HEK293 (cell line): ENCODE data around the gene SLC2A11.
A peak's percentile ranks its signal among the peaks of the same experiment; 100 is the strongest.

ENCODE experiments used
- ATF2 ChIP-seq: fragments of 450-650 bp; formaldehyde crosslinking; IDR thresholded peaks from 2 replicates; pipeline ENCODE4 v1.5.1; 2016; ENCODE audit warnings: missing biosample characterization, missing genetic modification characterization, low read depth
- BCL11A ChIP-seq: fragments of 450-650 bp; formaldehyde crosslinking; IDR thresholded peaks from 2 replicates; pipeline ENCODE4 v1.5.1; 2016; ENCODE audit warnings: low read depth, missing biosample characterization, missing genetic modification characterization
- GLIS2 ChIP-seq: fragments of 450-650 bp; formaldehyde crosslinking; IDR thresholded peaks from 2 replicates; pipeline ENCODE4 v1.5.1; 2016; ENCODE audit warnings: missing biosample characterization, missing genetic modification characterization
- KLF1 ChIP-seq: fragments of 450-650 bp; formaldehyde crosslinking; IDR thresholded peaks from 2 replicates; pipeline ENCODE4 v1.5.1; 2016; ENCODE audit warnings: missing biosample characterization, missing genetic modification characterization
- KLF8 ChIP-seq: fragments of 450-650 bp; formaldehyde crosslinking; IDR thresholded peaks from 2 replicates; pipeline ENCODE4 v1.5.1; 2016; ENCODE audit warnings: missing biosample characterization, missing genetic modification characterization
- KLF9 ChIP-seq: fragments of 450-650 bp; formaldehyde crosslinking; IDR thresholded peaks from 2 replicates; pipeline ENCODE4 v1.5.1; 2016; ENCODE audit warnings: missing biosample characterization, missing genetic modification characterization, low read depth
- SCRT1 ChIP-seq: fragments of 450-650 bp; formaldehyde crosslinking; IDR thresholded peaks from 2 replicates; pipeline ENCODE4 v1.5.1; 2016; ENCODE audit warnings: missing biosample characterization, missing genetic modification characterization, borderline replicate concordance
- SP2 ChIP-seq: fragments of 450-650 bp; formaldehyde crosslinking; IDR thresholded peaks from 2 replicates; pipeline ENCODE4 v1.5.1; 2016; ENCODE audit warnings: missing biosample characterization, missing genetic modification characterization
- SP3 ChIP-seq: fragments of 450-650 bp; formaldehyde crosslinking; IDR thresholded peaks from 2 replicates; pipeline ENCODE4 v1.5.1; 2016; ENCODE audit warnings: missing biosample characterization, missing genetic modification characterization
- YY1 ChIP-seq: fragments of 450-650 bp; formaldehyde crosslinking; IDR thresholded peaks from 2 replicates; pipeline ENCODE4 v1.5.1; 2018; ENCODE audit warnings: missing biosample characterization, missing genetic modification characterization
- ZBTB17 ChIP-seq: fragments of 450-650 bp; formaldehyde crosslinking; IDR thresholded peaks from 2 replicates; pipeline ENCODE4 v1.5.1; 2016; ENCODE audit warnings: missing biosample characterization, missing genetic modification characterization
- ZBTB48 ChIP-seq: fragments of 450-650 bp; formaldehyde crosslinking; IDR thresholded peaks from 2 replicates; pipeline ENCODE4 v1.5.1; 2016; ENCODE audit warnings: missing biosample characterization, missing genetic modification characterization
- ZFP69B ChIP-seq: fragments of 450-650 bp; formaldehyde crosslinking; IDR thresholded peaks from 2 replicates; pipeline ENCODE4 v1.5.1; 2016; ENCODE audit warnings: missing biosample characterization, missing genetic modification characterization
- ZNF2 ChIP-seq: fragments of 450-650 bp; formaldehyde crosslinking; IDR thresholded peaks from 2 replicates; pipeline ENCODE4 v1.5.1; 2016; ENCODE audit warnings: missing biosample characterization, missing genetic modification characterization
- ZNF248 ChIP-seq: fragments of 450-650 bp; formaldehyde crosslinking; IDR thresholded peaks from 2 replicates; pipeline ENCODE4 v1.5.1; 2017; ENCODE audit warnings: missing biosample characterization, missing genetic modification characterization
- ZNF501 ChIP-seq: fragments of 450-650 bp; formaldehyde crosslinking; IDR thresholded peaks from 2 replicates; pipeline ENCODE4 v1.5.1; 2016; ENCODE audit warnings: missing biosample characterization, missing genetic modification characterization
- ZNF529 ChIP-seq: fragments of 450-650 bp; formaldehyde crosslinking; IDR thresholded peaks from 2 replicates; pipeline ENCODE4 v1.5.1; 2017; ENCODE audit warnings: missing genetic modification characterization, missing biosample characterization; ENCODE audit not compliant: insufficient replicate concordance
- ZNF560 ChIP-seq: fragments of 450-650 bp; formaldehyde crosslinking; IDR thresholded peaks from 2 replicates; pipeline ENCODE4 v1.5.1; 2017; ENCODE audit warnings: missing biosample characterization, missing genetic modification characterization, borderline replicate concordance
- ZNF600 ChIP-seq: fragments of 450-650 bp; formaldehyde crosslinking; IDR thresholded peaks from 2 replicates; pipeline ENCODE4 v1.5.1; 2016; ENCODE audit warnings: missing biosample characterization, missing genetic modification characterization
- ZNF610 ChIP-seq: fragments of 450-650 bp; formaldehyde crosslinking; IDR thresholded peaks from 2 replicates; pipeline ENCODE4 v1.5.1; 2016; ENCODE audit warnings: missing biosample characterization, missing genetic modification characterization, borderline replicate concordance
- ZNF660 ChIP-seq: fragments of 450-650 bp; IDR thresholded peaks from 2 replicates; pipeline ENCODE4 v1.5.1; 2018; ENCODE audit warnings: missing biosample characterization, mild to moderate bottlenecking, missing genetic modification characterization
- ZNF707 ChIP-seq: fragments of 450-650 bp; formaldehyde crosslinking; IDR thresholded peaks from 2 replicates; pipeline ENCODE4 v1.5.1; 2016; ENCODE audit warnings: missing biosample characterization, missing genetic modification characterization
- TF ChIP-seq, protein P1 (sequence below): fragments of 450-650 bp; formaldehyde crosslinking; optimal IDR thresholded peaks from 2 replicates; pipeline ENCODE3; 2016; ENCODE audit warnings: missing biosample characterization, mild to moderate bottlenecking, missing genetic modification characterization
- TF ChIP-seq, protein P2 (sequence below): fragments of 450-650 bp; formaldehyde crosslinking; conservative IDR thresholded peaks from 2 replicates; pipeline ENCODE4 v1.5.1; 2016; ENCODE audit warnings: low read depth, missing biosample characterization, missing genetic modification characterization
- TF ChIP-seq, protein P3 (sequence below): fragments of 450-650 bp; formaldehyde crosslinking; IDR thresholded peaks from 2 replicates; pipeline ENCODE4 v1.5.1; 2017; ENCODE audit warnings: missing biosample characterization, mild to moderate bottlenecking, missing genetic modification characterization, moderate library complexity
- TF ChIP-seq, protein P4 (sequence below): fragments of 450-650 bp; IDR thresholded peaks from 2 replicates; pipeline ENCODE4 v1.5.1; 2018; ENCODE audit warnings: missing biosample characterization, missing genetic modification characterization
- TF ChIP-seq, protein P5 (sequence below): fragments of 450-650 bp; formaldehyde crosslinking; IDR thresholded peaks from 2 replicates; pipeline ENCODE4; 2016; ENCODE audit warnings: missing biosample characterization, missing genetic modification characterization

Gene SLC2A11

DNA sequence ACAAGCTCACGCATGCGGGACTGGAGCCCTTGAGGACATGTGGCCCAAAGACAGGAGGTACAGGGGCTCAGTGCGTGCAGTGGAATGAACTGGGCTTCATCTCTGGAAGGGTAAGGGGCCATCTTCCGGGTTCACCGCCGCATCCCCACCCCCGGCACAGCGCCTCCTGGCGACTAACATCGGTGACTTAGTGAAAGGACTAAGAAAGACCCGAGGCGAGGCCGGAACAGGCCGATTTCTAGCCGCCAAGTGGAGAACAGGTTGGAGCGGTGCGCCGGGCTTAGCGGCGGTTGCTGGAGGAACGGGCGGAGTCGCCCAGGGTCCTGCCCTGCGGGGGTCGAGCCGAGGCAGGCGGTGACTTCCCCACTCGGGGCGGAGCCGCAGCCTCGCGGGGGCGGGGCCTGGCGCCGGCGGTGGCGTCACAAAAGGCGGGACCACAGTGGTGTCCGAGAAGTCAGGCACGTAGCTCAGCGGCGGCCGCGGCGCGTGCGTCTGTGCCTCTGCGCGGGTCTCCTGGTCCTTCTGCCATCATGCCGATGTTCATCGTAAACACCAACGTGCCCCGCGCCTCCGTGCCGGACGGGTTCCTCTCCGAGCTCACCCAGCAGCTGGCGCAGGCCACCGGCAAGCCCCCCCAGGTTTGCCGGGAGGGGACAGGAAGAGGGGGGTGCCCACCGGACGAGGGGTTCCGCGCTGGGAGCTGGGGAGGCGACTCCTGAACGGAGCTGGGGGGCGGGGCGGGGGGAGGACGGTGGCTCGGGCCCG lies 36.5 kb downstream of the SLC2A11 start, which contains the start of gene MIF (continued):
- TF ChIP-seq GLIS2 (tag by site-specific recombination) (peak; percentile 88), ZBTB48 (tag by site-specific recombination) (peak; percentile 98), KLF8 (tag by site-specific recombination) (peak; percentile 47; the same call in 1 of the 2 replicates), ZNF2 (tag by site-specific recombination) (peak; percentile 92), YY1 (tag by site-specific recombination) (0 out of 2 replicates have a peak, but pooled peaks have one; percentile 16), SP2 (tag by site-specific recombination) (peak; percentile 95), ZFP69B (peak; percentile 32), ZNF610 (tag by site-specific recombination) (peak; percentile 26; the same call in 1 of the 2 replicates), KLF9 (tag by site-specific recombination) (peak; percentile 21; the same call in 1 of the 2 replicates), ATF2 (tag by site-specific recombination) (peak; percentile 47; the same call in 1 of the 2 replicates), ZNF600 (tag by site-specific recombination) (peak; percentile 71; the same call in 1 of the 2 replicates), SP3 (tag by site-specific recombination) (peak; percentile 88), ZNF248 (tag by site-specific recombination) (no peak), ZNF529 (tag by site-specific recombination) (no peak), ZNF560 (tag by site-specific recombination) (no peak), BCL11A (tag by site-specific recombination) (0 out of 2 replicates have a peak, but pooled peaks have one; percentile 15), ZNF660 (peak; percentile 73), KLF1 (tag by site-specific recombination) (peak; percentile 74; the same call in 1 of the 2 replicates), ZNF501 (peak; percentile 81; the same call in 1 of the 2 replicates), SCRT1 (tag by site-specific recombination) (peak; percentile 65; the same call in 1 of the 2 replicates), ZNF707 (tag by site-specific recombination) (no peak), ZBTB17 (tag by site-specific recombination) (peak; percentile 64)
- TF ChIP-seq, protein P1, sequence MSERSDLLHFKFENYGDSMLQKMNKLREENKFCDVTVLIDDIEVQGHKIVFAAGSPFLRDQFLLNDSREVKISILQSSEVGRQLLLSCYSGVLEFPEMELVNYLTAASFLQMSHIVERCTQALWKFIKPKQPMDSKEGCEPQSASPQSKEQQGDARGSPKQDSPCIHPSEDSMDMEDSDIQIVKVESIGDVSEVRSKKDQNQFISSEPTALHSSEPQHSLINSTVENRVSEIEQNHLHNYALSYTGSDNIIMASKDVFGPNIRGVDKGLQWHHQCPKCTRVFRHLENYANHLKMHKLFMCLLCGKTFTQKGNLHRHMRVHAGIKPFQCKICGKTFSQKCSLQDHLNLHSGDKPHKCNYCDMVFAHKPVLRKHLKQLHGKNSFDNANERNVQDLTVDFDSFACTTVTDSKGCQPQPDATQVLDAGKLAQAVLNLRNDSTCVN, result peak; percentile 89
- TF ChIP-seq, protein P2, sequence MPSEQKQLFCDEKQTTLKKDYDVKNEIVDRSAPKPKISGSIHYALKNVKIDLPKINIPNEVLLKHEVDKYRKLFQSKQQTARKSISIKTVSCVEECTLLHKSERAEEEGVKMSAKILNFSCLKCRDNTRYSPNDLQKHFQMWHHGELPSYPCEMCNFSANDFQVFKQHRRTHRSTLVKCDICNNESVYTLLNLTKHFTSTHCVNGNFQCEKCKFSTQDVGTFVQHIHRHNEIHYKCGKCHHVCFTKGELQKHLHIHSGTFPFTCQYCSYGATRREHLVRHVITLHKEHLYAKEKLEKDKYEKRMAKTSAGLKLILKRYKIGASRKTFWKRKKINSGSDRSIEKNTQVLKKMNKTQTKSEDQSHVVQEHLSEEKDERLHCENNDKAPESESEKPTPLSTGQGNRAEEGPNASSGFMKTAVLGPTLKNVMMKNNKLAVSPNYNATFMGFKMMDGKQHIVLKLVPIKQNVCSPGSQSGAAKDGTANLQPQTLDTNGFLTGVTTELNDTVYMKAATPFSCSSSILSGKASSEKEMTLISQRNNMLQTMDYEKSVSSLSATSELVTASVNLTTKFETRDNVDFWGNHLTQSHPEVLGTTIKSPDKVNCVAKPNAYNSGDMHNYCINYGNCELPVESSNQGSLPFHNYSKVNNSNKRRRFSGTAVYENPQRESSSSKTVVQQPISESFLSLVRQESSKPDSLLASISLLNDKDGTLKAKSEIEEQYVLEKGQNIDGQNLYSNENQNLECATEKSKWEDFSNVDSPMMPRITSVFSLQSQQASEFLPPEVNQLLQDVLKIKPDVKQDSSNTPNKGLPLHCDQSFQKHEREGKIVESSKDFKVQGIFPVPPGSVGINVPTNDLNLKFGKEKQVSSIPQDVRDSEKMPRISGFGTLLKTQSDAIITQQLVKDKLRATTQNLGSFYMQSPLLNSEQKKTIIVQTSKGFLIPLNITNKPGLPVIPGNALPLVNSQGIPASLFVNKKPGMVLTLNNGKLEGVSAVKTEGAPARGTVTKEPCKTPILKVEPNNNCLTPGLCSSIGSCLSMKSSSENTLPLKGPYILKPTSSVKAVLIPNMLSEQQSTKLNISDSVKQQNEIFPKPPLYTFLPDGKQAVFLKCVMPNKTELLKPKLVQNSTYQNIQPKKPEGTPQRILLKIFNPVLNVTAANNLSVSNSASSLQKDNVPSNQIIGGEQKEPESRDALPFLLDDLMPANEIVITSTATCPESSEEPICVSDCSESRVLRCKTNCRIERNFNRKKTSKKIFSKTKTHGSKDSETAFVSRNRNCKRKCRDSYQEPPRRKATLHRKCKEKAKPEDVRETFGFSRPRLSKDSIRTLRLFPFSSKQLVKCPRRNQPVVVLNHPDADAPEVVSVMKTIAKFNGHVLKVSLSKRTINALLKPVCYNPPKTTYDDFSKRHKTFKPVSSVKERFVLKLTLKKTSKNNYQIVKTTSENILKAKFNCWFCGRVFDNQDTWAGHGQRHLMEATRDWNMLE (tag by site-specific recombination), result 0 out of 2 replicates have a peak, but pooled peaks have one; percentile 14
- TF ChIP-seq, protein P3, sequence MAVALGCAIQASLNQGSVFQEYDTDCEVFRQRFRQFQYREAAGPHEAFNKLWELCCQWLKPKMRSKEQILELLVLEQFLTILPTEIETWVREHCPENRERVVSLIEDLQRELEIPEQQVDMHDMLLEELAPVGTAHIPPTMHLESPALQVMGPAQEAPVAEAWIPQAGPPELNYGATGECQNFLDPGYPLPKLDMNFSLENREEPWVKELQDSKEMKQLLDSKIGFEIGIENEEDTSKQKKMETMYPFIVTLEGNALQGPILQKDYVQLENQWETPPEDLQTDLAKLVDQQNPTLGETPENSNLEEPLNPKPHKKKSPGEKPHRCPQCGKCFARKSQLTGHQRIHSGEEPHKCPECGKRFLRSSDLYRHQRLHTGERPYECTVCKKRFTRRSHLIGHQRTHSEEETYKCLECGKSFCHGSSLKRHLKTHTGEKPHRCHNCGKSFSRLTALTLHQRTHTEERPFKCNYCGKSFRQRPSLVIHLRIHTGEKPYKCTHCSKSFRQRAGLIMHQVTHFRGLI, result peak; percentile 22; the same call in 1 of the 2 replicates
- TF ChIP-seq, protein P4, sequence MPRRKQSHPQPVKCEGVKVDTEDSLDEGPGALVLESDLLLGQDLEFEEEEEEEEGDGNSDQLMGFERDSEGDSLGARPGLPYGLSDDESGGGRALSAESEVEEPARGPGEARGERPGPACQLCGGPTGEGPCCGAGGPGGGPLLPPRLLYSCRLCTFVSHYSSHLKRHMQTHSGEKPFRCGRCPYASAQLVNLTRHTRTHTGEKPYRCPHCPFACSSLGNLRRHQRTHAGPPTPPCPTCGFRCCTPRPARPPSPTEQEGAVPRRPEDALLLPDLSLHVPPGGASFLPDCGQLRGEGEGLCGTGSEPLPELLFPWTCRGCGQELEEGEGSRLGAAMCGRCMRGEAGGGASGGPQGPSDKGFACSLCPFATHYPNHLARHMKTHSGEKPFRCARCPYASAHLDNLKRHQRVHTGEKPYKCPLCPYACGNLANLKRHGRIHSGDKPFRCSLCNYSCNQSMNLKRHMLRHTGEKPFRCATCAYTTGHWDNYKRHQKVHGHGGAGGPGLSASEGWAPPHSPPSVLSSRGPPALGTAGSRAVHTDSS (tag by site-specific recombination), result no peak
- TF ChIP-seq, protein P5, sequence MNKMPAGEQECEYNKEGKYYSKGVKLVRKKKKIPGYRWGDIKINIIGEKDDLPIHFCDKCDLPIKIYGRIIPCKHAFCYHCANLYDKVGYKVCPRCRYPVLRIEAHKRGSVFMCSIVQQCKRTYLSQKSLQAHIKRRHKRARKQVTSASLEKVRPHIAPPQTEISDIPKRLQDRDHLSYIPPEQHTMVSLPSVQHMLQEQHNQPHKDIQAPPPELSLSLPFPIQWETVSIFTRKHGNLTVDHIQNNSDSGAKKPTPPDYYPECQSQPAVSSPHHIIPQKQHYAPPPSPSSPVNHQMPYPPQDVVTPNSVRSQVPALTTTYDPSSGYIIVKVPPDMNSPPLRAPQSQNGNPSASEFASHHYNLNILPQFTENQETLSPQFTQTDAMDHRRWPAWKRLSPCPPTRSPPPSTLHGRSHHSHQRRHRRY, result no peak
